ENCODE results near the gene PLIN4.

DNA sequence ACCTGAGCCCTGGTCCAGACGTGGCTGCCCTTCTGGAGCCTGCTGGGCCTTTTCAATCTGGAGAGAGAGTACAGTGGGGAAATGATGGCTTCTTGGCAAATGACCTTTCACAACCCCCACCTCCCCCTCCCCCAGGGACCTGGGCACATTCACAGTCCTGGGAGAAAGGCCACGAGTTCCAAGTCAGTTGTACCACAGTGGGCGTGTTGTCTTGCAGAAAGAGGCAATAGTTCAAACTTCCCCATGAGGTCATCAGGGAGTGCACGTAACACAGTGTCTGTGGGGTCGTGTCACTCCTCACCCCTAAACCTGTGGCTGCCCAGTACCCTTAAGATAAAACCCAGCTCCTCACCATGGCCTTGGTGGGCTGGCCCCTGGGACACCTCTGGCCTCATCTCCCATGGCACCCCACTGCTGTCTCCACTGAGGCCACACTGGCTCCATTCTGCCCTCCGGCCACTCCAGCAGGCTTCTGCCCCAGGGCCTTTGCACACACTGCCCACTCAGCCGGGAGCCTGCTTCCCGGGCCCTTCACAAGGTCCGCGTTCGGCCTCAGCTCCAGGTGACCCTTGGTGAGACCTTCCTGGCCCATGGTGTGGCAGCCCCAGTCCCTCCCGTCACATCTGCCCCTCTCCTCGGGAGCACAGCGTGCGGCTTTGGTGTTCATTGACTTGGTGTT is 13.3 kb downstream of the PLIN4 start:
- no peak for TF ChIP-seq EZH2 (IDR thresholded peaks at IDR 0.05; ENCODE audit: borderline replicate concordance, low read depth, low read length, severe bottlenecking)
- TF ChIP-seq POLR2A (IDR thresholded peaks at IDR 0.05; ENCODE audit: low read depth, low read length): no peak
- TF ChIP-seq, protein P1, sequence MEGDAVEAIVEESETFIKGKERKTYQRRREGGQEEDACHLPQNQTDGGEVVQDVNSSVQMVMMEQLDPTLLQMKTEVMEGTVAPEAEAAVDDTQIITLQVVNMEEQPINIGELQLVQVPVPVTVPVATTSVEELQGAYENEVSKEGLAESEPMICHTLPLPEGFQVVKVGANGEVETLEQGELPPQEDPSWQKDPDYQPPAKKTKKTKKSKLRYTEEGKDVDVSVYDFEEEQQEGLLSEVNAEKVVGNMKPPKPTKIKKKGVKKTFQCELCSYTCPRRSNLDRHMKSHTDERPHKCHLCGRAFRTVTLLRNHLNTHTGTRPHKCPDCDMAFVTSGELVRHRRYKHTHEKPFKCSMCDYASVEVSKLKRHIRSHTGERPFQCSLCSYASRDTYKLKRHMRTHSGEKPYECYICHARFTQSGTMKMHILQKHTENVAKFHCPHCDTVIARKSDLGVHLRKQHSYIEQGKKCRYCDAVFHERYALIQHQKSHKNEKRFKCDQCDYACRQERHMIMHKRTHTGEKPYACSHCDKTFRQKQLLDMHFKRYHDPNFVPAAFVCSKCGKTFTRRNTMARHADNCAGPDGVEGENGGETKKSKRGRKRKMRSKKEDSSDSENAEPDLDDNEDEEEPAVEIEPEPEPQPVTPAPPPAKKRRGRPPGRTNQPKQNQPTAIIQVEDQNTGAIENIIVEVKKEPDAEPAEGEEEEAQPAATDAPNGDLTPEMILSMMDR (IDR thresholded peaks at IDR 0.05; ENCODE audit: extremely low read depth in 1 of 2, insufficient read depth in 1 of 2, low read depth in 1 of 2, low read length in 2 of 2): no peak
- no peak for TF ChIP-seq POLR2AphosphoS5 (IDR thresholded peaks at IDR 0.05; ENCODE audit: insufficient read depth, low read depth, low read length)
- TF ChIP-seq MYC (IDR thresholded peaks at IDR 0.05; ENCODE audit: low read depth, low read length): no peak
- TF ChIP-seq JUN (IDR thresholded peaks at IDR 0.05; ENCODE audit: borderline replicate concordance, insufficient read depth, insufficient read length, low read depth): no peak
